IMR-90 (cell line): ENCODE data around the gene UBD. TPM values are rescaled to one million over a fixed set of nuclear protein-coding genes. Genes with fewer than 3 reads are reported as not detected.

Source experiments
- ATAC-seq: fragments of 200-7000 bp; cut with Tn5 transposase; 2 replicates; pipeline ENCODE4 v1.9.1; 2020; ENCODE audit warnings: low read depth, mild to moderate bottlenecking, moderate library complexity
- BruUV-seq: library from RNA; stranded (reverse); fragments of 400-500 nt; replicated peaks from 2 replicates; lab custom pipeline; 2021; lab: Mats Ljungman, UMichigan
- CTCF ChIA-PET: fragments of 300-600 bp; formaldehyde crosslinking; extraction: SDS; loops from one replicate; lab custom pipeline; 2021; ENCODE audit warnings: antibody characterized with exemption; lab: Yijun Ruan, JAX
- POLR2A ChIA-PET: fragments of 300-600 bp; sonication (Branson Sonifier 250); formaldehyde crosslinking; loops from one replicate; lab custom pipeline; 2022; ENCODE audit warnings: antibody characterized with exemption; ENCODE audit not compliant: unreplicated experiment; lab: Charles Lee
- DNase-seq: peaks from one replicate; pipeline ENCODE4 v3.0.0; 2013
- H2AFZ ChIP-seq: replicated peaks from 2 replicates; pipeline ENCODE3; 2013; ENCODE audit warnings: low read length, mild to moderate bottlenecking; ENCODE audit not compliant: poor library complexity
- H2AK5ac ChIP-seq: 2 replicates; pipeline ENCODE4 v1.6.1; 2013; ENCODE audit warnings: low read depth, low read length, inconsistent platforms
- H2AK9ac ChIP-seq: replicated peaks from 2 replicates; pipeline ENCODE3; 2013; ENCODE audit warnings: mild to moderate bottlenecking, low read depth, low read length, moderate library complexity; ENCODE audit not compliant: poor library complexity
- H2BK120ac ChIP-seq: 2 replicates; pipeline ENCODE4 v1.6.1; 2013; ENCODE audit warnings: low read depth, low read length, inconsistent platforms
- H2BK15ac ChIP-seq: 3 replicates; pipeline ENCODE4 v1.6.1; 2013; ENCODE audit warnings: low read depth, low read length, inconsistent platforms
- H2BK20ac ChIP-seq: 2 replicates; pipeline ENCODE4 v1.6.1; 2013; ENCODE audit warnings: low read depth, mild to moderate bottlenecking, inconsistent platforms, low read length, moderate library complexity
- H2BK5ac ChIP-seq: 2 replicates; pipeline ENCODE4 v1.6.1; 2013; ENCODE audit warnings: mild to moderate bottlenecking, low read depth, low read length, inconsistent platforms; ENCODE audit not compliant: poor library complexity, severe bottlenecking
- H3K14ac ChIP-seq: replicated peaks from 2 replicates; pipeline ENCODE4 v1.6.1; 2013; ENCODE audit warnings: low read depth, low read length, inconsistent platforms
- H3K18ac ChIP-seq: 2 replicates; pipeline ENCODE4 v1.6.1; 2013; ENCODE audit warnings: low read depth, low read length, control low read depth
- H3K23ac ChIP-seq: 2 replicates; pipeline ENCODE4 v1.6.1; 2013; ENCODE audit warnings: low read depth, low read length, inconsistent platforms
- H3K27ac ChIP-seq: 2 replicates; pipeline ENCODE4 v1.5.1; 2013; ENCODE audit warnings: mild to moderate bottlenecking, control low read depth, low read length; ENCODE audit not compliant: insufficient read depth
- H3K27me3 ChIP-seq: 2 replicates; pipeline ENCODE4 v1.6.1; 2013; ENCODE audit warnings: low read length; ENCODE audit not compliant: control insufficient read depth, insufficient read depth
- H3K36me3 ChIP-seq: 2 replicates; pipeline ENCODE4 v1.6.1; 2013; ENCODE audit warnings: low read length, mixed read lengths; ENCODE audit not compliant: control insufficient read depth, insufficient read depth
- H3K4ac ChIP-seq: 2 replicates; pipeline ENCODE4 v1.6.1; 2013; ENCODE audit warnings: low read depth, low read length, inconsistent platforms
- H3K4me1 ChIP-seq: 2 replicates; pipeline ENCODE4 v1.6.1; 2013; ENCODE audit warnings: low read length, mixed read lengths; ENCODE audit not compliant: control insufficient read depth, insufficient read depth
- H3K4me2 ChIP-seq: 2 replicates; pipeline ENCODE4 v1.6.1; 2013; ENCODE audit warnings: low read depth, mild to moderate bottlenecking, control low read depth, low read length, moderate library complexity
- H3K4me3 ChIP-seq: 2 replicates; pipeline ENCODE4 v1.5.1; 2013; ENCODE audit warnings: low read depth, mild to moderate bottlenecking, control low read depth, low read length, moderate library complexity; ENCODE audit not compliant: insufficient read depth
- H3K56ac ChIP-seq: 2 replicates; pipeline ENCODE4 v1.6.1; 2013; ENCODE audit warnings: low read length, inconsistent platforms; ENCODE audit not compliant: insufficient read depth; ENCODE audit errors: extremely low read depth
- H3K79me1 ChIP-seq, 2 experiments: 2 replicates each; pipeline ENCODE4 v1.6.1; 2013; ENCODE audit warnings: low read length in 2 of 2, inconsistent platforms in 1 of 2, low read depth in 1 of 2
- H3K9ac ChIP-seq: 2 replicates; pipeline ENCODE4 v1.6.1; 2013; ENCODE audit warnings: low read depth, low read length, control low read depth
- H3K9me1 ChIP-seq: 2 replicates; pipeline ENCODE4 v1.6.1; 2013; ENCODE audit warnings: low read length, inconsistent platforms; ENCODE audit not compliant: insufficient read depth
- H3K9me3 ChIP-seq: 2 replicates; pipeline ENCODE4 v1.6.1; 2013; ENCODE audit warnings: low read length; ENCODE audit not compliant: control insufficient read depth, insufficient read depth
- H4K20me1 ChIP-seq: 2 replicates; pipeline ENCODE4 v1.6.1; 2013; ENCODE audit warnings: low read length, inconsistent platforms; ENCODE audit not compliant: insufficient read depth
- H4K5ac ChIP-seq: 2 replicates; pipeline ENCODE4 v1.6.1; 2013; ENCODE audit warnings: mild to moderate bottlenecking, low read depth, low read length, control low read depth
- H4K8ac ChIP-seq, 2 experiments: 2 replicates each; pipeline ENCODE4 v1.6.1; 2013; ENCODE audit warnings: low read depth in 2 of 2, low read length in 2 of 2, control low read depth in 1 of 2, inconsistent platforms in 1 of 2
- H4K91ac ChIP-seq: 2 replicates; pipeline ENCODE4 v1.6.1; 2013; ENCODE audit warnings: low read depth, low read length, inconsistent platforms; ENCODE audit not compliant: insufficient read depth
- NFE2L2 ChIP-seq: fragments of 150-350 bp; IDR thresholded peaks from 2 replicates; pipeline ENCODE4 v1.6.1; 2016; ENCODE audit warnings: low read depth, mild to moderate bottlenecking, low read length
- RFX5 ChIP-seq: IDR thresholded peaks from 2 replicates; pipeline ENCODE4 v1.8.0; 2012; ENCODE audit warnings: low read depth, mild to moderate bottlenecking, low read length, moderate library complexity
- WGBS, 2 experiments: methylation state at CpG; one replicate each; pipeline versions ENCODE4 v1.1.5 to v1.1.7; 2013; ENCODE audit warnings: missing lambda C conversion rate in 2 of 2; ENCODE audit not compliant: insufficient read length in 1 of 2; ENCODE audit errors: extremely low coverage in 2 of 2; 5-methylcytosine and 5-hydroxymethylcytosine counted together
- dilution Hi-C: fragments of 300-500 bp; cut with HindIII; formaldehyde crosslinking; loops from one replicate; pipeline ENCODE4 v1.14.3; 2018; ENCODE audit warnings: low sequenced_read_pairs; ENCODE audit not compliant: unreplicated experiment
- in situ Hi-C: fragments of 300-500 bp; cut with MboI; formaldehyde crosslinking; loops from 3 replicates; pipeline ENCODE4 v1.14.3; 2019; ENCODE audit warnings: low sequenced_read_pairs, inconsistent platforms, mixed read lengths
- intact Hi-C: fragments of 100-400 bp; cut with micrococcal nuclease; formaldehyde crosslinking; loops from 2 replicates; pipeline ENCODE4 v1.10.0; 2022
- polyA plus RNA-seq, 3 experiments: library from polyadenylated mRNA; depleted of rRNA; stranded (reverse); fragments of >200 nt; gene quantifications; 2 replicates each; pipeline ENCODE4 v1.2.3, GENCODE V29; 2012; ENCODE audit warnings: low replicate concordance in 1 of 3
- total RNA-seq: library from RNA; depleted of rRNA; stranded (reverse); fragments of >200 nt; gene quantifications from 2 replicates; pipeline ENCODE4 v1.2.3, GENCODE V29; 2012

Gene UBD
- total and polyA plus RNA-seq, 2 of the 4 experiments (the other 2 are of a cell fraction) = not detected

DNA sequence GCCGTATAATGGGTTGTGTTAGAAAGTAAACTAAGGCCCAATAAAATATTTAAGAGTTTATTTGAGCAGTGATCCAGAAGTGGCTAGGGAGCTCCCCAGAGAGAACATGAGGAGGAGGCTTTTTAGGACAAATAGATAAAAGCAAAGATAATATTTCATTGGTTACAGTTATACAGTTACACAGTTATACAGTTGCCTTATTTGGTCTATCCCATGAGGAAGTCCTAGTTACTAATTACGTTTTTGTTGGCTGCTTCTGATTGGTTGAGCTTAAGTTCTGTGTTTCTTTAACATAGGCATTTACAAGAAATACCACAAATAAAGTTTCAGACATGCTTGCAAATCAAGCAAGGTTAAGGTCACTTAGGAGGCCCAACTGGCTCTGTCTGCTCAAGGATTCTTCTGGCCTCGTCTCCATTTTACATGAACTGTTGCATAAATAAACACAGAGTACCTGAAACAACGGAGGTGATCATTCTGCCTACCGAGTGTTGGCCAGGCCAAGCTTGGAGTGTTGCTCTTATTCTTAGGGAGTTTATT, 7.0 kb downstream of the UBD start:
- H2BK120ac ChIP-seq = no peak overlapping the region
- no TSS peak for BruUV-seq
- H3K9me1 ChIP-seq = no peaks in the 10 kb centered on the region
- H4K91ac ChIP-seq = no peak overlapping the region
- H2BK20ac ChIP-seq = no peak overlapping the region
- H2AK5ac ChIP-seq = no peak overlapping the region
- H3K14ac ChIP-seq = no peak overlapping the region
- no peaks in the 10 kb centered on the region for H3K9me3 ChIP-seq
- in situ Hi-C loops = no loop called here
- no peak overlapping the region for H3K9ac ChIP-seq
- H3K27ac ChIP-seq = no peak overlapping the region
- no peak overlapping the region for H2AFZ ChIP-seq
- no peak overlapping the region for H2BK15ac ChIP-seq
- no peak overlapping the region for H3K4ac ChIP-seq
- H3K27me3 ChIP-seq = peaks cover 15% of the 10 kb centered on the region
- no peak overlapping the region for H2AK9ac ChIP-seq
- H3K4me3 ChIP-seq = no peak overlapping the region
- peaks cover 2% of the 10 kb centered on the region; the same call in 1 of the 2 replicates for H3K4me1 ChIP-seq
- no peak for TF ChIP-seq NFE2L2
- peak; percentile 98 for TF ChIP-seq RFX5
- ATAC-seq (peak; percentile 95), DNase-seq (peak; percentile 79)
- no CpG with 5 or more reads among the region's 5 CpGs for WGBS, 2 experiments
- no peaks in the 10 kb centered on the region for H3K79me1 ChIP-seq
- no peak overlapping the region for H4K5ac ChIP-seq
- intact Hi-C loops = no loop called here
- H3K36me3 ChIP-seq = no peaks in the 10 kb centered on the region
- dilution Hi-C loops = no loop called here
- no peak overlapping the region for H3K56ac ChIP-seq
- ChIA-PET POLR2A (no interaction called here), CTCF (no interaction called here)
- no peak overlapping the region for H4K8ac ChIP-seq
- no peaks in the 10 kb centered on the region for H4K20me1 ChIP-seq
- no peak overlapping the region for H3K23ac ChIP-seq
- no peak overlapping the region for H2BK5ac ChIP-seq
- H3K18ac ChIP-seq = no peak overlapping the region
- peak overlapping the region; percentile 16; the same call in 1 of the 2 replicates for H3K4me2 ChIP-seq
